Activated B cell treated with CpG ODN at 0.5 μM for 24 hours (primary cell): ENCODE measurements around the gene SGCD. TPM values are rescaled to one million over a fixed set of nuclear protein-coding genes. Genes with fewer than 3 reads are reported as not detected.
"Not testable (repeated sequence)": the region's sequence is repeated elsewhere in the genome, so short reads cannot be mapped to it uniquely, and the experiment has no call there.

Experiments used
- ATAC-seq: fragments of 200-7000 bp; cut with Tn5 transposase; one replicate; pipeline ENCODE4 v1.10.0; 2021; ENCODE audit warnings: low read depth, mild to moderate bottlenecking, moderate library complexity
- CTCF ChIA-PET: fragments of 350-600 bp; sonication (Branson Sonifier 250); formaldehyde crosslinking; loops from one replicate; lab custom pipeline; 2021; ENCODE audit warnings: antibody characterized with exemption; lab: Charles Lee
- POLR2A ChIA-PET: fragments of 350-600 bp; sonication (Branson Sonifier 250); formaldehyde crosslinking; loops from one replicate; lab custom pipeline; 2021; ENCODE audit warnings: antibody characterized with exemption; lab: Charles Lee
- DNase-seq: peaks from one replicate; pipeline ENCODE4 v3.0.0; 2022
- H3K27ac Mint-ChIP-seq: one replicate; pipeline ENCODE4 v1.8.0; 2020; ENCODE audit warnings: mixed read lengths
- H3K27me3 Mint-ChIP-seq: one replicate; pipeline ENCODE4 v1.8.0; 2021; ENCODE audit warnings: mixed read lengths
- H3K36me3 Mint-ChIP-seq: one replicate; pipeline ENCODE4 v1.8.0; 2021; ENCODE audit warnings: low read depth, mixed read lengths
- H3K4me1 Mint-ChIP-seq: one replicate; pipeline ENCODE4 v1.8.0; 2021; ENCODE audit warnings: mixed read lengths
- H3K4me3 Mint-ChIP-seq: one replicate; pipeline ENCODE4 v1.8.0; 2020; ENCODE audit warnings: mild to moderate bottlenecking, mixed read lengths
- H3K9me3 Mint-ChIP-seq: one replicate; pipeline ENCODE4 v1.8.0; 2020; ENCODE audit warnings: mixed read lengths
- CTCF ChIP-seq: fragments of 200-600 bp; IDR thresholded peaks from one replicate; pipeline ENCODE4 v1.8.0; 2022; ENCODE audit warnings: antibody characterized with exemption, mild to moderate bottlenecking
- intact Hi-C: fragments of 100-400 bp; cut with micrococcal nuclease; formaldehyde crosslinking; loops from one replicate; pipeline ENCODE4 v1.15.1; 2024
- total RNA-seq: library from RNA; stranded (reverse); gene quantifications from 2 replicates; pipeline ENCODE4 v1.2.3, GENCODE V29; 2022

The SGCD gene
- total RNA-seq, 1 donor from 2014 or later = not detected

- DNase-seq = no peak
- Mint-ChIP-seq H3K36me3 (no peaks in the 10 kb centered on the region), H3K4me3 (no peak overlapping the region), H3K27ac (no peak overlapping the region), H3K4me1 (no peaks in the 10 kb centered on the region), H3K27me3 (peaks cover 6% of the 10 kb centered on the region), H3K9me3 (no peaks in the 10 kb centered on the region)
- ChIA-PET POLR2A (no interaction called here), CTCF (no interaction called here)
- intact Hi-C loops = no loop called here
- ATAC-seq = no peak
- TF ChIP-seq CTCF = no peak
Observed at GRCh38 chr5:156593546-156593945, 266.6 kb downstream of the SGCD start.

DNA sequence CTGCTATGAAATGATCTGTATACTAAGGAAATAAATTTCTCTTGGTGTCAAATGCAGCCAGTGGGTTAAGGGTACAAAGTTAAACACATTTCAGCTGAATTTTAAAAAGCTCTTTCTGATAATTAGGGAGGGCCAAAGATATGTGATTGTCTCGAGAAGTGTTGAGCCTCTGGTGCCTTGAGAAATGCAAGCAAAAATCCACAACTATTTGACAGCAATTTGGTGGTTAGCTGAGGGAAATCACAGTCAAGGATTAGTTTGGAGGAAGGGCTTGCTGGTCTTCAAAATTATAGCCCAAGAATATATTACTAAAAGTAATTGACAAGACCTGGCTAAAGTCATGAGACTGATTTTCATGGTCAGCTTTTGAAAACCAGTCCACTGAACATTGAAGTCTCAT lies 267.4 kb downstream of the SGCD start:
- intact Hi-C loops = no loop called here
- H3K4me1 Mint-ChIP-seq = no peaks in the 10 kb centered on the region
- H3K36me3 Mint-ChIP-seq = no peaks in the 10 kb centered on the region
- ATAC-seq (no peak), DNase-seq (no peak)
- no peak for TF ChIP-seq CTCF
- POLR2A ChIA-PET = no interaction called here
- H3K27ac Mint-ChIP-seq = no peak overlapping the region
- H3K9me3 Mint-ChIP-seq = no peaks in the 10 kb centered on the region
- no peak overlapping the region for H3K4me3 Mint-ChIP-seq
- CTCF ChIA-PET = no interaction called here
- H3K27me3 Mint-ChIP-seq = peaks cover 4% of the 10 kb centered on the region

DNA sequence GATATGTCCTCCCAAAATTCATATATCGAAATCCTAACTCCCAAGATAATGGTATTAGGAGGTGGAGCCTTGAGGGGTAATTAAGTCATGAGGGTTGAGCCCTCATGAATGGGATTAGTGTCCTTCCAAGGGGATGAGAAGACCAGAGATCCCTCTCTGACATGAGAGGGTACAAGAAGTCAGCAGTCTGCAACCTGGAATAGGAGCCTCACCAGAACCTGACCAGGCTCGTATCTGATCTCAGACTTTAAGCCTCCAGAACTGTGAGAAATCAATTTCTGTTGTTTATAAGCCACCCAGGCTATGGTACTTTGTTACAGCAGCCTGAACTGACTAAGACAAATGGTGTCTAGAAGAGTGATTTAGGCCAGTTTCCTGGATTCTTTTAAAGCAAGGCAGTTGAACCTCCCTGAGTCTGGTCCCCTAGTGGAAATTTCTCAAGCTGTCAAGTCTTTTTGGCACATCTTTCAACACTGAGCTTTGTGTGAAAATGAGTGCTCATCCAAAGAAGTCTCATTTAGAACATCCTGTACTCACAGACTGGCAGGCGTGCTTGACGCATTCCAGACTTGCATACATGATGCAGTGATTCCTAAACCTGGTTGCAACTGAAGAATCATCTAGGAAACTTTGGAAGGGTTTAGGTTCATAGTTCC lies 268.3 kb downstream of the SGCD start:
- DNase-seq (no peak), ATAC-seq (no peak)
- TF ChIP-seq CTCF = no peak
- Mint-ChIP-seq H3K36me3 (no peaks in the 10 kb centered on the region), H3K4me3 (no peak overlapping the region), H3K9me3 (no peaks in the 10 kb centered on the region), H3K4me1 (no peaks in the 10 kb centered on the region), H3K27me3 (peaks cover 4% of the 10 kb centered on the region), H3K27ac (no peak overlapping the region)
- CTCF ChIA-PET = no interaction called here
- POLR2A ChIA-PET = no interaction called here
- intact Hi-C loops = no loop called here

- no peak for DNase-seq
- POLR2A ChIA-PET = no interaction called here
- Mint-ChIP-seq H3K4me1 (no peaks in the 10 kb centered on the region), H3K4me3 (no peak overlapping the region), H3K27ac (no peak overlapping the region), H3K9me3 (peaks cover 11% of the 10 kb centered on the region), H3K36me3 (peaks cover under 1% of the 10 kb centered on the region), H3K27me3 (peaks cover 4% of the 10 kb centered on the region)
- CTCF ChIA-PET = no interaction called here
- intact Hi-C loops = no loop called here
- no peak for TF ChIP-seq CTCF
- ATAC-seq = no peak
Observed at GRCh38 chr5:156597276-156597675, 270.3 kb downstream of the SGCD start.

DNA sequence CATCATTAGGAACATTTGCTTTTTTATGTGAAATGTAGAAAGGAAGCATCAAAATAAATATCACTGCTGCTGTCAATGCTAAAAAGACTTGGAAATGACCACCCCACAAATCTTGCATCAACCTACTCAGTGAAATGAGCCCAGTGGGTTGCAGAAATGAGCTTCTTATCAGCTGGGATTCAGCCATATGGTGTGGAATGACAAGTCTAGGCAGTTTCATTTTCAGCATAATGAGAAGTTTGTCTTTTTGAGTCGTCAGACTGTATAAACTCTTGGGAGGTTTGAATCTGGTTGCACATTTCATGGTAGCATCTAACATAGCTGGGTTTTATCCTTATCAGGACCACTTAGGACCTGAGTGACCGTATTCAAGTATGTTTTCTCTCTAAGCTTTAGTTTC lies 272.0 kb downstream of the SGCD start:
- ChIA-PET CTCF (interaction anchor here (0.6 kb wide), 1 partner anchor 831 kb away, joined by 4 read pairs; no protein-coding TSS in a partner anchor), POLR2A (no interaction called here)
- DNase-seq (no peak), ATAC-seq (no peak)
- no peak for TF ChIP-seq CTCF
- Mint-ChIP-seq H3K4me3 (no peak overlapping the region), H3K27me3 (no peaks in the 10 kb centered on the region), H3K9me3 (peaks cover 18% of the 10 kb centered on the region), H3K27ac (no peak overlapping the region), H3K36me3 (peaks cover 2% of the 10 kb centered on the region), H3K4me1 (no peaks in the 10 kb centered on the region)
- intact Hi-C loops = no loop called here

GRCh38 chr5:156610582-156610981 lies 283.6 kb downstream of the SGCD start:
- H3K4me1 Mint-ChIP-seq, POLR2A ChIA-PET, H3K27me3 Mint-ChIP-seq, H3K36me3 Mint-ChIP-seq, H3K27ac Mint-ChIP-seq, ATAC-seq, H3K4me3 Mint-ChIP-seq, CTCF ChIA-PET, intact Hi-C loops, DNase-seq: not testable (repeated sequence)
- H3K9me3 Mint-ChIP-seq = peaks cover 15% of the 10 kb centered on the region
